Prostate gland (tissue), 2 donors: ENCODE data around the gene OGT. TPM values are rescaled to one million over a fixed set of nuclear protein-coding genes. Genes with fewer than 3 reads are reported as not detected.

Source experiments
- DNase-seq: peaks from one replicate; pipeline ENCODE4 v3.0.0-alpha.2; 2019; ENCODE audit warnings: low spot score
- H3K27ac ChIP-seq, 2 donors: fragments of 200-600 bp; sonication (generic); 2 replicates each; pipeline ENCODE4 v1.5.1; 2017 to 2019
- H3K27me3 ChIP-seq: fragments of 200-600 bp; sonication (generic); replicated peaks from 2 replicates; pipeline ENCODE4 v1.5.1; 2019; ENCODE audit not compliant: insufficient read depth
- H3K36me3 ChIP-seq, 2 donors: fragments of 200-600 bp; sonication (generic); 1 replicate in 1 of 2; 2 replicates in 1 of 2; pipeline versions ENCODE4 v1.5.1 to v1.8.1; 2017 to 2019
- H3K4me1 ChIP-seq: fragments of 200-600 bp; sonication (generic); replicated peaks from 2 replicates; pipeline ENCODE4 v1.5.1; 2019
- H3K4me3 ChIP-seq, 2 donors: fragments of 200-600 bp; sonication (generic); 2 replicates each; pipeline ENCODE4 v1.5.1; 2017 to 2019
- H3K9me3 ChIP-seq: fragments of 200-600 bp; sonication (generic); 2 replicates; pipeline ENCODE4 v1.5.1; 2017
- CTCF ChIP-seq, 4 experiments: fragments of 200-600 bp in 2 of 4; fragments of 450-650 bp in 2 of 4; sonication (generic) in 2 of 4; IDR thresholded peaks; 1 replicate in 3 of 4; 2 replicates in 1 of 4; pipeline ENCODE4 v1.5.1; 2016 to 2019; ENCODE audit warnings: antibody characterized with exemption in 4 of 4, mild to moderate bottlenecking in 2 of 4, moderate library complexity in 2 of 4
- POLR2A ChIP-seq: fragments of 450-650 bp; IDR thresholded peaks from one replicate; pipeline ENCODE4 v1.6.1; 2016; ENCODE audit warnings: antibody characterized with exemption, mild to moderate bottlenecking
- POLR2AphosphoS5 ChIP-seq: sonication (generic); formaldehyde crosslinking; IDR thresholded peaks from one replicate; pipeline ENCODE4 v1.6.1; 2017; ENCODE audit warnings: antibody characterized with exemption
- WGBS: methylation state at CpG from one replicate; pipeline ENCODE4 v1.1.5; 2018; 5-methylcytosine and 5-hydroxymethylcytosine counted together
- intact Hi-C: fragments of 100-400 bp; cut with DNase I; formaldehyde crosslinking; loops from one replicate; pipeline ENCODE4 v1.14.2; 2022
- total RNA-seq, 2 donors: library from RNA; depleted of rRNA; stranded (reverse); fragments of >200 nt; gene quantifications; one replicate each; pipeline ENCODE4 v1.1.0, GENCODE V29; 2016

OGT gene
- total RNA-seq, 2 donors from 2014 or later: 68.0 to 126 TPM

GRCh38 chrX:71546879-71547278 is 14.0 kb downstream of the OGT start:
- H3K27me3 ChIP-seq: no peaks in the 10 kb centered on the region
- intact Hi-C loops: no loop called here

GRCh38 chrX:71547339-71547738 is 14.4 kb downstream of the OGT start:
- no peak overlapping the region for H3K4me3 ChIP-seq
- no peaks in the 10 kb centered on the region for H3K4me1 ChIP-seq
- no peak overlapping the region for H3K27ac ChIP-seq
- no peaks in the 10 kb centered on the region for H3K36me3 ChIP-seq
- no peak for TF ChIP-seq CTCF (IDR thresholded peaks at IDR 0.05)
- no peak for TF ChIP-seq POLR2A
- no peak for TF ChIP-seq POLR2AphosphoS5
- 92% methylated on average over 7 of the region's 7 CpGs for WGBS
- H3K9me3 ChIP-seq: no peaks in the 10 kb centered on the region
- intact Hi-C loops: no loop called here
- no peak for DNase-seq
- no peaks in the 10 kb centered on the region for H3K27me3 ChIP-seq

More at GRCh38 chrX:71546879-71547278, 14.0 kb downstream of the OGT start:
- no peak for DNase-seq
- Histone ChIP-seq H3K9me3 (no peaks in the 10 kb centered on the region), H3K4me3 (no peak overlapping the region), H3K27ac (no peak overlapping the region), H3K36me3 (no peaks in the 10 kb centered on the region), H3K4me1 (no peaks in the 10 kb centered on the region)
- TF ChIP-seq POLR2AphosphoS5 (no peak), POLR2A (no peak), CTCF (IDR thresholded peaks at IDR 0.05) (no peak)
- 95% methylated on average over 13 of the region's 13 CpGs for WGBS

- no peaks in the 10 kb centered on the region for H3K36me3 ChIP-seq
- 71% methylated on average over 1 of the region's 1 CpG for WGBS
- DNase-seq: no peak
- no peak for TF ChIP-seq CTCF (IDR thresholded peaks at IDR 0.05)
- no peaks in the 10 kb centered on the region for H3K27me3 ChIP-seq
- H3K4me1 ChIP-seq: no peaks in the 10 kb centered on the region
- H3K9me3 ChIP-seq: no peaks in the 10 kb centered on the region
- no peak overlapping the region for H3K4me3 ChIP-seq
- intact Hi-C loops: no loop called here
- no peak overlapping the region for H3K27ac ChIP-seq
Observed at GRCh38 chrX:71549986-71550385, 17.1 kb downstream of the OGT start.

- TF ChIP-seq POLR2A (no peak), CTCF (IDR thresholded peaks at IDR 0.05) (no peak), POLR2AphosphoS5 (no peak)
- DNase-seq: no peak
- WGBS: 80% methylated on average over 3 of the region's 3 CpGs
- Histone ChIP-seq H3K4me1 (no peaks in the 10 kb centered on the region), H3K27ac (no peak overlapping the region), H3K27me3 (no peaks in the 10 kb centered on the region), H3K4me3 (no peak overlapping the region), H3K9me3 (no peaks in the 10 kb centered on the region), H3K36me3 (no peaks in the 10 kb centered on the region)
- intact Hi-C loops: no loop called here
Observed at GRCh38 chrX:71550578-71550977, 17.7 kb downstream of the OGT start.

- TF ChIP-seq POLR2AphosphoS5: no peak
- TF ChIP-seq POLR2A: no peak
- no peak for TF ChIP-seq CTCF (IDR thresholded peaks at IDR 0.05)
- intact Hi-C loops: no loop called here
- Histone ChIP-seq H3K4me1 (no peaks in the 10 kb centered on the region), H3K27me3 (no peaks in the 10 kb centered on the region), H3K9me3 (no peaks in the 10 kb centered on the region), H3K27ac (no peak overlapping the region), H3K4me3 (no peak overlapping the region), H3K36me3 (no peaks in the 10 kb centered on the region)
- DNase-seq: no peak
- 67% methylated on average over 3 of the region's 3 CpGs for WGBS
Observed at GRCh38 chrX:71556036-71556435, 23.1 kb downstream of the OGT start.
